Stimulated activated CD4-positive, alpha-beta T cell treated with anti-CD3 and anti-CD28 coated beads, Interleukin-2, amount 100 ng/mL, for 4 hours (primary cell): ENCODE data around the gene CD177.
"Not testable (repeated sequence)": the region's sequence is repeated elsewhere in the genome, so short reads cannot be mapped to it uniquely, and the experiment has no call there.

Experiments
- DNase-seq: peaks from one replicate; pipeline ENCODE4 v3.0.0-alpha.2; 2020; ENCODE audit warnings: low read depth

The CD177 gene

DNA sequence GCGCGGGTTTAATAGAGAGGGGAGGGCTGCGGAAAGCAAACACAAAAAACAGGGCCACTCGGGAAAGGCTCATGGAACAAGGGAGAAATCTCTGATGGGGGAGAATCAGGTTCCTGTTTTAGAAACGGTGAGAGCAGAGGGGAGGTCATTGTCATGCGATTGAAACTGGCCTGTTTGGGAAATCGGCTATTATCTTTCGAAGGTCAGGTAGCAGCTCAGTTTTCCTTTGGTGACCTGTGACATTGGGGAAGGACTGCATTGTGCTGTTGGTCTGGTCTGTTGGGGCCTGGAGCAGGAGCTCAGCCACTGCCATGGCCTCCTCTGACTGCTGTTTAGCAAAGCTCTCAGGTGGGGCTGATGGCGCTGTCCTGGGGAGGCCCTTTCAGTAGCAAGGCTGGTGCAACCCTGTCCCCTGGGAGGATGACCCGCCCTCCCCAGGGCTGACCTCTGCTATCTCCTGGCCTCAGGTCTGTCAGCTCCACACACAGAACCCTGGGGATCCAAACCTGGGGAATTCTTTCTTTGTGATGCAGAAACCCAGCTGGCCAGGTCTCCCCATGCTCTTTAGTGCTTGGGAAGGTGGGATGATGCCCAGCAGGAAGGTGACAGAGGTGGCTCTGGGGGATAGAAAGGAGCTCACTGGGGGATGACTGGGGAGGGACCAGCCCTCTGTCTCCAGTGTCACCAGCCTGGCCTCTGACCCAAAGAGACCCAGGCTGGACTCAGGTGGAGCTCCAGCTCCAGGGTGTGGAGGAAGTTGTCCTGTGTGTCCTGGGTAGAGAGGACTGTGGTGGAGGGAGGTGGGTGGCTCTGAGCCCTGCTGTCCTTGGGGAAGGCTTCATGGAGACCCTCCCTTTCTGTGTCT, 21.2 kb upstream of the CD177 start:
- no peak for DNase-seq

DNA sequence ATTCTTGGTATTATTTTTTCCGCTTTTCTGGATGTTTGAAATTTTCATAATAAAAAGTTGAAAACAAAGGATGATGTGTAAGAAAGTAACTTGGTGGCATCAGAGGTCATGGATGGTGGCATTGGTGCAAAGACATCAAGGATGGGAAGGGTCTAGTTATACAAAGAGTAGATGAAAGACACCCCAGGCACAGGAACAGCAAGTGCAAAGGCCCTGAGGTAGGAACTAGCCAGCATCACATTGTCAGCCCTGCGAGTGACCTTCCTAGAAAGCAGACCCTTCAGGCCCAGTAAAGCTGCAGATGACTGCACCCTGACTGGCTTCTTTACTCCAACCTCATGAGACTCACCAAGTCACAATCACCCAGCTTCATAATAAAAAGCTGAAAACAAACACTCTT, 17.0 kb upstream of the CD177 start:
- not testable (repeated sequence) for DNase-seq

DNA sequence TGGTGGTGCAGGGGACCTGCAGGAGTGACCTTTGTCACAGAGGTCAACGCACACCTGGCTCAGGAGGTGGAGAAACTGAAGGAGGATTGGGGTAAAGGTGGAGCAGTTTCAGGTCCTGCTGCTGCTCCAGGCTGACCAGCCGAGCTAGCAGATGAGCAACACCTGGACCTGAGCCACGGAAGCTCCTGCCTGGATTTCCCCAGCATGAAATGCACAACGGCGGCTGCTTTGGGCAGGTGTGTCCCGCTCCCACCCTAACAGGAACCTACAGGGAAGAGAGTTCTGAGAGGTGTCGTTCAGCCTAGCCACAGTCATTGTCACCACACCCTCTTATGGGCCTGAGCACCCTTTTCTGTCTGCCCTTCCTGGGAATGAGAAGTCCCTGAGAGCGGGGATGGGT, 15.7 kb upstream of the CD177 start:
- DNase-seq, result no peak

DNA sequence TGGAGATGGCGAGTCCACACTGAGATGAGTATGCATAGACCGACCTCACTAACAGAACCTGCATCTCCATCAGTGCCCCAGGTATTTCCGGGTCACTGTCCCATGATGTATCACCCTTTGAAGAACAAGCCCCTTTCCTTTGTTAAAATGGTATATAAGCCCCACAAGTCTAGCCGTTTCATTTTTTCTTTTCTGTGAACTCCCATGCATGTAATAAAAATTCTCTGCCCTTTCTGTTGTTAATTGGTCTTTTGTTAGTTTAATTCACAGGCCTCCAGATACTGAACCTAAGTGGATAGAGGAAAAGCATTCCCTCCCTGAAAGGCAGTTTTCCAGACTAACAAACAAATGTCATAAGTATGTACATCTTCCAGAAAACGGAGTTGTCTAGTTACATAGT, 15.0 kb upstream of the CD177 start:
- DNase-seq, result no peak

DNA sequence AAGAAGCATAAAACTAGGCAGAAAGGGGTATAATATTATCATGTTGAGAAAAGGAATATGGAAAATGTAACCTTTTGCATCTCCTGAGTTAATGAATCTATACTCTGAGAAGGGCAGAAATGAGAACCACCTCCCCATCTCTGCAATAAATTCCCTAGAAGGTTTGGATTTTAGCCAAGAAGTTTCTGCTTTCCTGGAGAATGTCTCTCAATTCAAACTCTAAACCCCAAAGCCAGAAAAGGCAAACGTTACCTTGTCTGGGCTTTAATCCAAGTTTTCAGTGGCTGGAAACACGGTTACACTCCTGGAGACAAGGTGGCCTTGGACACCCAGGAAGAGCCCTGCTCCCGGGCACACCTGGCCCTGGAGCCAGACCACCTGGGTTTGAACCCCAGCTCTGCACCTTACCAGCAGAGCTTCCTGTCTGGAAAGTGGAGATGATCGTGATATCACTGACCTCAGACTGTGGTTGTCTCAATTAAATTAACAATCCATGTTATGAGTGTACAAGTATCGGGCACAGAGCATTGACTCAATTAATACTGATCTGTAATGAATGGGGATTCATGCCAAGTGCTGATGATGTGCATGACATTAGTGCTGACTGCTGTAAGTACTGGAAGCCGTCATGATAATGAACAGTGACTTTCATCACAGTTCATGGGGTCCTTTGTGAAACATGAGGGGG, 14.1 kb upstream of the CD177 start:
- not testable (repeated sequence) for DNase-seq

DNA sequence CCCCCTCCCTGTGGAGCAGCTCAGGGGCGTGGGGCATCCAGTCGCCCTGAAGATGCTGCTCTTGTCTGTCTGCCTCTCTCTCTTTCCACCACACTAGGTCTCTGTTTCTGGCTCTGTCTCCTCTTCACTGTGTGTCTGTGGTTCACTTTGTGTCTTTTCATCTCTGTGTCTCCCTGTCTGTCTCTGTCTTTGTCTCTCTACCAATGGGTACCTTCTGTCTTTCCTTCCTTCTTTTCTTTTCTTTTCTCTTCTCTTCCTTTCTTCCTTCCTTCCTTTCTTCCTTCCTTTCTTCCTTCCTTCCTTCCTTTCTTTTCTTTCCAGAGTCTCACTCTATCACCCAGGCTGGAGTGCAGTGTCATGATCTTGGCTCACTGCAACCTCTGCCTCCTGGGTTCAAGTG, 13.4 kb upstream of the CD177 start:
- DNase-seq, result not testable (repeated sequence)

DNA sequence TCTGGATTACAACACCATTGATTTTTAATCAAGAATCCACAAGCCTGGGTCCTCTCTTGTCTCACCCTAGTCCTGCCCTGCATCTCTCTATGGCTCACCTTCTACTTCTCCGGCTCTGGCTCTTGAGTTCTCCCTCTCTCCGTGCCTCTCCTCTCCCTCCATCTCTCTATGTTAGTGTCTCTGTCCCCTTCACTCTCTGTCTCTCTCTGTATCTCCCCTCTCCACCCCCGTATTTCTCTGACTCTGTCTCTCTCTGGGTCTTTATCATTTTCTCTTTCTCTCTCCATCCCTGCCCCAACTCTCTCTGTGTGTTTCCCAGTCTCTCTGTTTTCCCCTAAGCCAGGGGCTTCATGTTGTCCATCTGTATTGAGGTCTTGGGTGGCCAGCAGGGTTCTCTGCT, 12.4 kb upstream of the CD177 start:
- DNase-seq, result not testable (repeated sequence)

DNA sequence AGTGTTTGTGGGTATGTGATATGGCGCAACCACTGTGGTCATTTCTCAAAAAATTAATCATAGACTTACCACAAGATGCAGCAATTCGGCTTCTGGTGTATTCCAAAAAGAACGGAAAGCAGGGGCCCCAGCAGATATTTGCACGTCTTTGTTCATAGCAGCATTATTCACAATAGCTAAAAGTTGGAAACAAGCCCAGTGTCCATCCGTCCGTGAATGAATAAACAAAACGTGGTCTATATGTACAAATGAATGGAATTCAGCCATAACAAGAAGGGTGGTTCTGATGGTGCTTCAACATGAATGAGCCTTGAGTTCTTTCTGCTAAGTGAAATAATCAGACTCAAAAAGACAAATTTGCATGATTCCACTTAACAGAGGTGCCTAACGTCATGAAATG, 11.4 kb upstream of the CD177 start:
- not testable (repeated sequence) for DNase-seq

DNA sequence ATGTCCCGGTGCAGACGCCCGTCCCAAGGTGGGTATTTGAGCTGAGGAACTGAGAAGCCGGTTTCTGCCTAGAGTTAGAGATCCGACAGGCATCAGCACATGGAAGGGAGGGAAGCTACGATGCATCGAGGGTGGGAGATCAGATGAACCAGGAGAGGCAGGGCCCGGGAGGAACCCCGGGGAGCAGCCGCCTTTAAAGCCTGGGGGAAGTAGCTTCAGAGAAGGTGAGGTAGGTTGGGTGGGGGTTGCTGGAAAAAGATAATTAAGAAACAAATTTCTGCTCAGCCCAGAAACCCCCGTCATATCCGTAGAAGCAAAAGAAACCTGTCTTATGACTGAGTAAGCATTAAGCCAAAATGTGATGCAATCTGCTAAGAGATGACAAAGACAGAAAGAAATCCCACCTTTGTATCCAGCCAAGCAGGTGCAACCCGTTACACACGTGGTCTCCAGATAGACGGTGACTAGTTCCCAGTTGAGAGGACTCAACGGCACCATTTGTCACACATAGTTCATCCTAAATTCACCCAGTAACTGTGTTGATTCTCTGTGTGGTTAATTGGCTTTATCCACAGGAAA, 9.1 kb upstream of the CD177 start:
- DNase-seq, result not testable (repeated sequence)

DNA sequence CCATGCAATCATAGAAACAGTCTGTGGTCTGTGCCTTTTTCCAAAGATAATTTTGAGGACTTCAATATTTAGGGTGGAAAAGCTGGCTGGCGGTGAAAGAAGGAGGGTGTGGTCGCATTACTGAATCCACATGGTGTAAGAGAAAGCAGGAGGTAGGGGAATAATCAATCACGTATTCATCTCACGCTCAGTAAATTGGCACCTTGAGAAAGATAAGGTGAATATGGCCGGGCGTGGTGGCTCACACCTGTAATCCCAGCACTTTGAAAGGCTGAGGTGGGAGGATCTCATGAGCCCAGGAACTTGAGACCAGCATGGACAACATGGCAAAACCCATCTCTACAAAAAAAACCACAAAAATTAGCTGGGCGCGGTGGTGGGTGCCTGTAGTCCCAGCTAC, 3.7 kb upstream of the CD177 start:
- DNase-seq, result not testable (repeated sequence)

DNA sequence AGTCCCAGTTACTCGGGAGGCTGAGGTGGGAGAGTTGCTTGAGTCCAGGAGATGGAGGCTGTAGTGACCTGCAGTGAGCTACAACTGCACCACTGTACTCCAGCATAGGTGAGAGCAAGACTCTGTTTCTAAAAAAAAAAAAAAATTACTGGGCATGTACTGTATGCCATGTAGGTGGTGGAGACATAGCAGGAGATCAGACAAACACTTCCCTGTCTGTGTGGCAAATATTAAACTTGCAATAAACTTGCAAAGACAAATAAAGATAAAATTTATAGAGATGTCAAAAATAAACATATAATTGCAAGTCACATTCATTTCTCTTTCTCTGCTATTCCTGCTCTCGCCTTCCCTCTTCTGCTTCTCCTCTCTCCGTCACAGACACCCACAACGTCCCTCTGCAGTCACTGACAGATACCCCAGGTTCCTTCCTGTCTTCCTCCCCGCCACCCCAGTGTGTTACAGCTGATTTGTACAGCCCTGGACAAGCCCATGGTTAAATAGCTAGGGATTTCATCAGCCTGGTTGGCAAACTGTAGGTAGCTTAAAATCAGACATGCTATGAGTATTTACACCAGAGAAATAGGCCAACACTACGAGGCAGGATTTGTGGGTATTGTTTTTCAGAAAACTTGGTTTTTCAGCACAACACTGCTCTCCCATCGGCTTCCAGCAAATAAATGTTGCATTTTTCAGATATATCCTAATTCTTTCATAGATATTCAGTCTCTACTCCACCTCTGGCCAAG, 1.3 kb upstream of the CD177 start:
- DNase-seq, result no peak

DNA sequence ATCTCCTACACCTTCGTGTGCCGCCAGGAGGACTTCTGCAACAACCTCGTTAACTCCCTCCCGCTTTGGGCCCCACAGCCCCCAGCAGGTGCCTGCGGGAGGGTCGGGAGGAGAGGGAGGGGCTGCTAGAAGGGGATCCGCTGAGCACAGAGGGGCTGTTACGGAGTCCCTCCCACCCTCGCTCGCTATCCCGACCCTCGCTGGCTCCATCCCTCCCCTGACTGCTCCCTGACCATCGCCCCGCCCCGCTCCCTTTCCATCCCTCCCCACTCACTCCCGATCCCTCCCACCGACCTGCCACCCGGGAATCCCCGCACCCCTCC, 780 bp downstream of the CD177 start:
- DNase-seq, result no peak

DNA sequence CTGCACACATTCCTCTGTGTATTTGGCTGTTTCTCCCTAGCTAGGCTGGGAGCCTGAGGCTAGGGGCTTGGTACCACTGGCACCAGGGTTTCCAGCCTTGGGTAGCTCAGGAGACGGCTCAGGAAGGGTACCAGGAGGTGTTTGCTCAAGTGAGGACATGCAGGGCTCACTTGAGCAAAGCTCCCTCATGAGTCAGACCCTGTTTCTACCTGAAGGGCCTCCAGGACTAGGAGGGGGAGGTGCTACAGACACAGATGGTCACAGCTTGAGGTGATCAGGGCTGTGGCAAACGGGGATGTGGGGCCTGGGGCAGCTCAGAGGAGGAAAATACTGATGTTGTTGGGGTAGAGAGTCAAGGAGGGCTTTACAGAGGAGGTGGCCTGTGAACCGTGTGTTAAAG, 3.3 kb downstream of the CD177 start:
- not testable (repeated sequence) for DNase-seq

DNA sequence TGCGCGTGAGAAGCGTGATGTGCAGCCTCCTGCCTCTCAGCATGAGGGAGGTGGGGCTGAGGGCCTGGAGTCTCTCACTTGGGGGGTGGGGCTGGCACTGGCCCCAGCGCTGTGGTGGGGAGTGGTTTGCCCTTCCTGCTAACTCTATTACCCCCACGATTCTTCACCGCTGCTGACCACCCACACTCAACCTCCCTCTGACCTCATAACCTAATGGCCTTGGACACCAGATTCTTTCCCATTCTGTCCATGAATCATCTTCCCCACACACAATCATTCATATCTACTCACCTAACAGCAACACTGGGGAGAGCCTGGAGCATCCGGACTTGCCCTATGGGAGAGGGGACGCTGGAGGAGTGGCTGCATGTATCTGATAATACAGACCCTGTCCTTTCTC, 8.7 kb downstream of the CD177 start:
- DNase-seq, result no peak

DNA sequence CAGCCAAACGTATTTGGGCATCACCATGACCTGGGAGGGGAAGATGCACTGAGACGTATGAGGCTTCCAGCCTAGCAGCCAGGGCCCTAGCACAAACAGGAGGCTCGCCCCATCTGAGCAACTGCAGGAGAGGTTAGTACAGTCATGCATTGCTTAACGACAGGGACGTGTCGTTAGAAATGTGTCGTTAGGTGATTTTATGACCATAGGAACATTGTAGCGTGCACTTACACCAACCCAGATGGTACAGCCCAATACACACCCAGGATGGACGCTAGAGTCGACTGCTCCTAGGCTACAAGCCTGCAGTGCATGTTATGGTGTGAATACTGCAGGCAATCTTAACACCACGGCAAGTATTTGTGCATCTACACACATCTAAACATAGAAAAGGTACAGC, 9.3 kb downstream of the CD177 start:
- DNase-seq, result no peak

DNA sequence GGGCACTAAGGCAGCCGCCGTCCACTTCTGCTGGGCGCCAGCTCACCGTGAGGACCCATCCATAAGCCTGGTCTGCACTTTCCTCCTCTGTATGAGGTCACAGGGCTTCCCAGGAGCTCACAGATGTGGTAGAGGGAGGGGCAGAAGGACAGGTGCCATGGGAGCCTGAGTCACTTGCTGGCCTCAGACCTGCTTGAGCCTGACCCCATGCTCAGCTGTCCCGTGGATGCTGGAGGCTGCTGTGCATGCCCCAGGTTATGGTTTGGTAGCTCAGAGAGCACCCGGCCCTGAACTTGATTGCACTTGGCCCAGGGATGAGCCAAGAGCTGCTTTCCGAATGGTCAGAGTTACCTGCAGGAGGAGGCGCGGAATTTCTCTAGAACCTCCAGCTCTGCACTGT, 12.2 kb downstream of the CD177 start:
- DNase-seq, result not testable (repeated sequence)

DNA sequence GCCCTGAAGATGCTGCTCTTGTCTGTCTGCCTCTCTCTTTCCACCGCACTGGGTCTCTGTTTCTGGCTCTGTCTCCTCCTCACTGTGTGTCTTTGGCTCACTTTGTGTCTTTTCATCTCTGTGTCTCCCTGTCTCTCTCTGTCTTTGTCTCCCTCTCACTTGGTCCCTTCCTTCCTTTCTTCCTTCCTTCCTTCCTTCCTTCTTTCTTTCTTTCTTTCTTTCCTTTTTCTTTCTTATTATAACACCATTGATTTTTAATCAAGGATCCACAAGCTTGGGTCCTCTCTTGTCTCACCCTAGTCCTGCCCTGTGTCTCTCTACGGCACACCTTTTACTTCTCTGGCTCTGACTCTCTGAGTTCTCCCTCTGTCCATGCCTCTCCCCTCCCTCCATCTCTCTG, 14.3 kb downstream of the CD177 start:
- no peak for DNase-seq

DNA sequence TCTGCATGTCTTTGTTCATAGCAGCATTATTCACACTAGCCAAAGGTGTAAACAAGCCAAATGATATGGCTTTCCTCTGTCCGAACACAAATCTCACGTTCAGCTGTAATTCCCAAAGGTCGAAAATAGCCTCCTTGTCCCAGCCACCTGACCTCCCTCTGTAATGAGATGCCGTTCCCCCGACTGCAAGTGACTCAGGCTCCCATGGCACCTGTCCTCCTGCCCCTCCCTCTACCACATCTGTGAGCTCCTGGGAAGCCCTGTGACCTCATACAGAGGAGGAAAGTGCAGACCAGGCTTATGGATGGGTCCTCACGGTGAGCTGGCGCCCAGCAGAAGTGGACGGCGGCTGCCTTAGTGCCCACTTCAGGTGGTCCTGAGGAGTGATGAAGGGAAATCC, 15.4 kb downstream of the CD177 start:
- DNase-seq, result not testable (repeated sequence)

DNA sequence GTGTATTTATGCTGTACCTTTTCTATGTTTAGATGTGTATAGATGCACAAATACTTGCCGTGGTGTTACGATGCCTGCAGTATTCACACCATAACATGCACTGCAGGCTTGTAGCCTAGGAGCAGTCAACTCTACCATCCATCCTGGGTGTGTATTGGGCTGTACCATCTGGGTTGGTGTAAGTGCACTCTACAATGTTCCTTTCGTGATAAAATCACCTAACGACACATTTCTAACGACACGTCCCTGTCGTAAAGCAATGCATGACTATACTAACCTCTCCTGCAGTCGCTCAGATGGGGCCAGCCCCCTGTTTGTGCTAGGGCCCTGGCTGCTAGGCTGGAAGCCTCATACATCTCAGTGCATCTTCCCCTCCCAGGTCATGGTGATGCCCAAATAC, 18.4 kb downstream of the CD177 start:
- no peak for DNase-seq

DNA sequence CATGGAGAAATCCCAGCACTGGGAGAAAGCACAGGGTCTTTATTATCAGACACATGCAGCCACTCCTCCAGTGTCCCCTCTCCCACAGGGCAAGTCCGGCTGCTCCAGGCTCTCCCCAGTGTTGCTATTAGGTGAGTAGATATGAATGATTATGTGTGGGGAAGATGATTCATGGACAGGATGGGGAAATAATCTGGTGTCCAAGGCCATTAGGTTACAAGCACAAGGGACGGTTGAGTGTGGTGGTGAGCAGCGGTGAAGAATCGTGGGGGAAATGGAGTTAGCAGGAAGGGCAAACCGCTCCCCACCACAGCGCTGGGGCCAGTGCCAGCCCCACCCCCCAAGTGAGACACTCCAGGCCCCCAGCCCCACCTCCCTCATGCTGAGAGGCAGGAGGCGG, 19.0 kb downstream of the CD177 start:
- no peak for DNase-seq

DNA sequence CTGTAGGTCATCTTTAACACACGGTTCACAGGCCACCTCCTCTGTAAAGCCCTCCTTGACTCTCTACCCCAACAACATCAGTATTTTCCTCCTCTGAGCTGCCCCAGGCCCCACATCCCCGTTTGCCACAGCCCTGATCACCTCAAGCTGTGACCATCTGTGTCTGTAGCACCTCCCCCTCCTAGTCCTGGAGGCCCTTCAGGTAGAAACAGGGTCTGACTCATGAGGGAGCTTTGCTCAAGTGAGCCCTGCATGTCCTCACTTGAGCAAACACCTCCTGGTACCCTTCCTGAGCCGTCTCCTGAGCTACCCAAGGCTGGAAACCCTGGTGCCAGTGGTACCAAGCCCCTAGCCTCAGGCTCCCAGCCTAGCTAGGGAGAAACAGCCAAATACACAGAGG, 24.1 kb downstream of the CD177 start:
- DNase-seq, result not testable (repeated sequence)

DNA sequence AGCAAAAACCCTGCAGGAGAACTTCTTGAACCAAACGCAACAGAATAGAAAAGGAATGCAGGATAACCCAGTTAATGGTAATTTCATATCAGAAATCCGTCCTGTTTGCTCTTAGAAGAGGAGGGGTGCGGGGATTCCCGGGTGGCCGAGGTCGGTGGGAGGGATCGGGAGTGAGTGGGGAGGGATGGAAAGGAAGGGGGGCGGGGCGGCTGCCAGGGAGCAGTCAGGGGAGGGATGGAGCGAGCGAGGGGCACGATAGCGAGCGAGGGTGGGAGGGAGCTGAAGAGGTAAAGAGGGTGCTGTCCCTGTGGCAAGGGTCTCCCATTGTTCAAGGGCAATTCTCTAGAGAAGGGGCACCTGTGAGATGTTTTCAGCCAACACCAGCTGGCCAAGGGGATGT, 26.5 kb downstream of the CD177 start:
- DNase-seq, result no peak
